Panc1 (cell line): Measurements from ENCODE around the gene FGF9.

Experiments used
- POLR2AphosphoS5 ChIP-seq: IDR thresholded peaks from 2 replicates; pipeline ENCODE4 v1.6.1; 2012; ENCODE audit warnings: mild to moderate bottlenecking, low read depth, low read length, moderate library complexity
- TF ChIP-seq, protein P1 (sequence below), 2 experiments: IDR thresholded peaks; 2 replicates each; pipeline ENCODE4 v1.6.1; 2011 to 2012; ENCODE audit warnings: low read depth in 2 of 2, control low read depth in 1 of 2, low read length in 1 of 2, mild to moderate bottlenecking in 1 of 2, moderate library complexity in 1 of 2; ENCODE audit not compliant: insufficient read depth in 1 of 2
- TF ChIP-seq, protein P2 (sequence below): fragments of 450-650 bp; IDR thresholded peaks from 2 replicates; pipeline ENCODE4 v1.5.1; 2017; ENCODE audit warnings: mild to moderate bottlenecking

DNA sequence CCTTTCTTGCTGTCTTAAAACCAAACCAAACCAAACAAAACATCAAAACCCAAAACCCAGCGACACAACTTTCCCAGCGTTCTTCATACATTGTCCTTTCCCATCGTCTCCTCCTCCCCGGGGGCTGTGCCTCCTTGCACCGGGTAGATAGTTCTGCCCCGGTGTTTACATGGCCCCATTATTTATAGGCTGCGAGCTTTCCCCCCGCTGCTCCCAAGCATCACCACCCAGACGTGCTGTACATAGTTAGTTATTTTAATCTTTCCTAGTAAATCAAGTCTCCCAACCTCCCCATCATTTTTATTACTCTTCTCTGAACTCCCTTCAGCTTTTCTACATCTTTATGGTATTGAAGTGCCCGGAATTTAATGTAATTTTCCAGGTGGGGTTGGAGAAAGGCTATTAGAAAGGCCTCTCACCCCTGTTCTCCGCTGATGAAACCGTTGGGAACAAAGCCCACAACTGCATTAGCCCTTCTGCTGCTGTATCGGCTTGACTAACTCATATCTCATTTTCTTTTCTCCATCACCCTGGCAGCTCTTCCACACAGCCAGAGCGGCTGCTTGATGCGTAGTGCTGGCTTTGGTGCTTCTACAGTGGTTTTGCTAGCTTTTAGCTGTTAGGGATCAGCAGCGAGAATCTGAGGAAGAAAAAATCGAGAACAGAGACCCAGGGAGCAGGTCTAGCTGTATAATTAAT lies 53.1 kb downstream of the FGF9 start:
- no peak for TF ChIP-seq POLR2AphosphoS5
- TF ChIP-seq, protein P1, sequence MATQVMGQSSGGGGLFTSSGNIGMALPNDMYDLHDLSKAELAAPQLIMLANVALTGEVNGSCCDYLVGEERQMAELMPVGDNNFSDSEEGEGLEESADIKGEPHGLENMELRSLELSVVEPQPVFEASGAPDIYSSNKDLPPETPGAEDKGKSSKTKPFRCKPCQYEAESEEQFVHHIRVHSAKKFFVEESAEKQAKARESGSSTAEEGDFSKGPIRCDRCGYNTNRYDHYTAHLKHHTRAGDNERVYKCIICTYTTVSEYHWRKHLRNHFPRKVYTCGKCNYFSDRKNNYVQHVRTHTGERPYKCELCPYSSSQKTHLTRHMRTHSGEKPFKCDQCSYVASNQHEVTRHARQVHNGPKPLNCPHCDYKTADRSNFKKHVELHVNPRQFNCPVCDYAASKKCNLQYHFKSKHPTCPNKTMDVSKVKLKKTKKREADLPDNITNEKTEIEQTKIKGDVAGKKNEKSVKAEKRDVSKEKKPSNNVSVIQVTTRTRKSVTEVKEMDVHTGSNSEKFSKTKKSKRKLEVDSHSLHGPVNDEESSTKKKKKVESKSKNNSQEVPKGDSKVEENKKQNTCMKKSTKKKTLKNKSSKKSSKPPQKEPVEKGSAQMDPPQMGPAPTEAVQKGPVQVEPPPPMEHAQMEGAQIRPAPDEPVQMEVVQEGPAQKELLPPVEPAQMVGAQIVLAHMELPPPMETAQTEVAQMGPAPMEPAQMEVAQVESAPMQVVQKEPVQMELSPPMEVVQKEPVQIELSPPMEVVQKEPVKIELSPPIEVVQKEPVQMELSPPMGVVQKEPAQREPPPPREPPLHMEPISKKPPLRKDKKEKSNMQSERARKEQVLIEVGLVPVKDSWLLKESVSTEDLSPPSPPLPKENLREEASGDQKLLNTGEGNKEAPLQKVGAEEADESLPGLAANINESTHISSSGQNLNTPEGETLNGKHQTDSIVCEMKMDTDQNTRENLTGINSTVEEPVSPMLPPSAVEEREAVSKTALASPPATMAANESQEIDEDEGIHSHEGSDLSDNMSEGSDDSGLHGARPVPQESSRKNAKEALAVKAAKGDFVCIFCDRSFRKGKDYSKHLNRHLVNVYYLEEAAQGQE (IDR thresholded peaks at IDR 0.05; ENCODE audit: insufficient read depth in 1 of 2, low read depth in 2 of 2, low read length in 1 of 2) = no peak
- TF ChIP-seq, protein P2, sequence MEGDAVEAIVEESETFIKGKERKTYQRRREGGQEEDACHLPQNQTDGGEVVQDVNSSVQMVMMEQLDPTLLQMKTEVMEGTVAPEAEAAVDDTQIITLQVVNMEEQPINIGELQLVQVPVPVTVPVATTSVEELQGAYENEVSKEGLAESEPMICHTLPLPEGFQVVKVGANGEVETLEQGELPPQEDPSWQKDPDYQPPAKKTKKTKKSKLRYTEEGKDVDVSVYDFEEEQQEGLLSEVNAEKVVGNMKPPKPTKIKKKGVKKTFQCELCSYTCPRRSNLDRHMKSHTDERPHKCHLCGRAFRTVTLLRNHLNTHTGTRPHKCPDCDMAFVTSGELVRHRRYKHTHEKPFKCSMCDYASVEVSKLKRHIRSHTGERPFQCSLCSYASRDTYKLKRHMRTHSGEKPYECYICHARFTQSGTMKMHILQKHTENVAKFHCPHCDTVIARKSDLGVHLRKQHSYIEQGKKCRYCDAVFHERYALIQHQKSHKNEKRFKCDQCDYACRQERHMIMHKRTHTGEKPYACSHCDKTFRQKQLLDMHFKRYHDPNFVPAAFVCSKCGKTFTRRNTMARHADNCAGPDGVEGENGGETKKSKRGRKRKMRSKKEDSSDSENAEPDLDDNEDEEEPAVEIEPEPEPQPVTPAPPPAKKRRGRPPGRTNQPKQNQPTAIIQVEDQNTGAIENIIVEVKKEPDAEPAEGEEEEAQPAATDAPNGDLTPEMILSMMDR = no peak
